ENCODE data around the gene LSM3. TPM values are rescaled to one million over a fixed set of nuclear protein-coding genes. Genes with fewer than 3 reads are reported as not detected.

The LSM3 gene
- total RNA-seq, 1 donor, result 5.1 TPM

DNA sequence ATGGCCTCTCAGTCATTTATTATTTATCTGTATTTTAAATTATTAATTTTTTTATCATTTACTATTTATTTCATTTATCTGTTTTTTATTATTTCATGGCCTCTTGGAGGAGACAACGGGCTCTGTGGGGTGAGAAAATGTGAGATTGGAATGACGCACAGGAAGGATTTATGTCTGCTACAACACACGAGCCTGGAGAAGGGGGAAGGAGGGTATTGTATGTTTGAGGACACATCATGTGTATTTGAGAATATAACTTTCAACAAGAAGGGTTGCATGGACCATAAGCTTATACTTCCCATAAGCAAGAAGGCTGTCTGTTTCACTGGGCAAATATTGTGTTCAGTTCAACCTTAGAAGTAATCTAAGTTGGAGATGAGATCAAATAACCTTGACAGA is 31.7 kb downstream of the LSM3 start:
- no peak overlapping the region for H2AFZ ChIP-seq (ENCODE audit: low read length)
- H3K4me2 ChIP-seq (ENCODE audit: insufficient read depth, low read length), result no peak overlapping the region
- H3K36me3 ChIP-seq (ENCODE audit: insufficient read depth, low read length), result no peaks in the 10 kb centered on the region
- no peaks in the 10 kb centered on the region for H3K79me2 ChIP-seq (ENCODE audit: insufficient read depth, low read length)
- DNase-seq (ENCODE audit: insufficient read length, low spot score, missing footprints), result no peak
- H4K20me1 ChIP-seq (ENCODE audit: insufficient read depth, low read length), result no peaks in the 10 kb centered on the region
- H3K4me1 ChIP-seq (ENCODE audit: insufficient read depth, low read length), result peaks cover 47% of the 10 kb centered on the region
- H3K4me3 ChIP-seq (ENCODE audit: insufficient read depth, low read length), result no peak overlapping the region
- TF ChIP-seq, protein P1, sequence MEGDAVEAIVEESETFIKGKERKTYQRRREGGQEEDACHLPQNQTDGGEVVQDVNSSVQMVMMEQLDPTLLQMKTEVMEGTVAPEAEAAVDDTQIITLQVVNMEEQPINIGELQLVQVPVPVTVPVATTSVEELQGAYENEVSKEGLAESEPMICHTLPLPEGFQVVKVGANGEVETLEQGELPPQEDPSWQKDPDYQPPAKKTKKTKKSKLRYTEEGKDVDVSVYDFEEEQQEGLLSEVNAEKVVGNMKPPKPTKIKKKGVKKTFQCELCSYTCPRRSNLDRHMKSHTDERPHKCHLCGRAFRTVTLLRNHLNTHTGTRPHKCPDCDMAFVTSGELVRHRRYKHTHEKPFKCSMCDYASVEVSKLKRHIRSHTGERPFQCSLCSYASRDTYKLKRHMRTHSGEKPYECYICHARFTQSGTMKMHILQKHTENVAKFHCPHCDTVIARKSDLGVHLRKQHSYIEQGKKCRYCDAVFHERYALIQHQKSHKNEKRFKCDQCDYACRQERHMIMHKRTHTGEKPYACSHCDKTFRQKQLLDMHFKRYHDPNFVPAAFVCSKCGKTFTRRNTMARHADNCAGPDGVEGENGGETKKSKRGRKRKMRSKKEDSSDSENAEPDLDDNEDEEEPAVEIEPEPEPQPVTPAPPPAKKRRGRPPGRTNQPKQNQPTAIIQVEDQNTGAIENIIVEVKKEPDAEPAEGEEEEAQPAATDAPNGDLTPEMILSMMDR (IDR thresholded peaks at IDR 0.05; ENCODE audit: extremely low read depth, low read depth, low read length), result no peak
- H3K9me3 ChIP-seq (ENCODE audit: low read depth, low read length), result no peaks in the 10 kb centered on the region
- H3K27me3 ChIP-seq (ENCODE audit: insufficient read depth, low read length), result no peaks in the 10 kb centered on the region
- peak overlapping the region; percentile 83 for H3K27ac ChIP-seq (ENCODE audit: low read depth, low read length)

DNA sequence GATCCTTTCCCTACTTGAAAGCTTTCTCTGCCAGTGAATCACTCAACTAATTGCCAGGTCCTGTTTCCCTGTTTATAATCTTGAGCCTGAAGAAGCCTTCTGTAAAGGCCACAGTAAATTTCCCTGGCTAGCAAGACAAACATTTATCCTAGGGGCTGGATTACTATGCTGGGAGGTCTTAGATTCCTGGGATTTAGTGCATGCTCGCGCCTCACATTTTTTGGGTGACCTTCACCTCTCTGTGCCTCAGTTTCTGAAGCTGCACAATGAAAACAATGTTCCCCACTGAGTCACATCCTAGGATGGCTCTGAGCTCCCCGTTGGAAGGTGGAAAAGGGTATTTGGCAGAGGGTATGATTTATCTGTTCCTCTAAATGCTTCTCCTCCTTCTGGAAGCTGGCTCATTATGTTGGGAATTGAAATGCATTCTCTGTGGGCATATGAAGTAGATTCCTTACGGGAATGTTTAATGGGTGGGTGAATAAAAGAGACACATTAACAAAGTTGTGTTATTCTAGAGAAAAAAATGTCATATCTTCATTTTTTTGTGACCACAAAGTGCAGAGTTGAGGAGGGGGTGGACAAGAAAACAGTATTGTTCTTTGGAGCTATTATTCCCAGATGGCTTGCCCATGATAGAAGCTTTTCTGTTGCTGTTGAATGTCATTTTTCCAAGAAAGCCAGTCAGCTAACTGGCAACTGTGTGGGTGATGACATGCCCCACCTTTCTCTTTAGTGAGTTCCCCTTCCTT is 32.4 kb downstream of the LSM3 start:
- peak overlapping the region; percentile 47 for H3K4me2 ChIP-seq (ENCODE audit: insufficient read depth, low read length)
- no peak overlapping the region for H3K4me3 ChIP-seq (ENCODE audit: insufficient read depth, low read length)
- no peaks in the 10 kb centered on the region for H4K20me1 ChIP-seq (ENCODE audit: insufficient read depth, low read length)
- H3K79me2 ChIP-seq (ENCODE audit: insufficient read depth, low read length), result no peaks in the 10 kb centered on the region
- DNase-seq (ENCODE audit: insufficient read length, low spot score, missing footprints), result peak; percentile 84
- H3K9me3 ChIP-seq (ENCODE audit: low read depth, low read length), result no peaks in the 10 kb centered on the region
- H3K36me3 ChIP-seq (ENCODE audit: insufficient read depth, low read length), result no peaks in the 10 kb centered on the region
- TF ChIP-seq, protein P1 (IDR thresholded peaks at IDR 0.05; ENCODE audit: extremely low read depth, low read depth, low read length), result no peak
- peak overlapping the region; percentile 83 for H3K27ac ChIP-seq (ENCODE audit: low read depth, low read length)
- H3K4me1 ChIP-seq (ENCODE audit: insufficient read depth, low read length), result peaks cover 47% of the 10 kb centered on the region
- no peaks in the 10 kb centered on the region for H3K27me3 ChIP-seq (ENCODE audit: insufficient read depth, low read length)
- no peak overlapping the region for H2AFZ ChIP-seq (ENCODE audit: low read length)

DNA sequence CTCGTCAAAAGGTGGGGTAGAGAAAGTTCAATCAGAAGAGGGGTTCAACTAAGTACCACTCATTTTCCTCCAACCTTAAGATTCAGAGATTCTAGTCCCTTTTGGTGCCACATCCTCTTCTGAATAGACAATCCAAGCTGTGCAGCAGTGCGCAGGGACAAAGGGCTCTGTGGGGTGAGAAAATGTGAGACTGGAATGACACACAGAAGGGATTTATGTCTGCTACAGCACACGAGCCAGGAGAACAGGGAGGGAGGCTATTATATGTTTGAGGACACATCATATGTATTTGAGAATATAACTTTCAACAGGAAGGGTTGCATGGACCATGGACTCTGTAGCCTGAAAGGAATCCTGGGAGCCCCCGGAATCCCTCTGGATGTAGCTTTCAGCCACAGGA is 33.0 kb downstream of the LSM3 start:
- TF ChIP-seq, protein P1 (IDR thresholded peaks at IDR 0.05; ENCODE audit: extremely low read depth, low read depth, low read length), result no peak
- H2AFZ ChIP-seq (ENCODE audit: low read length), result no peak overlapping the region
- no peaks in the 10 kb centered on the region for H4K20me1 ChIP-seq (ENCODE audit: insufficient read depth, low read length)
- no peaks in the 10 kb centered on the region for H3K36me3 ChIP-seq (ENCODE audit: insufficient read depth, low read length)
- H3K4me3 ChIP-seq (ENCODE audit: insufficient read depth, low read length), result no peak overlapping the region
- peaks cover 47% of the 10 kb centered on the region for H3K4me1 ChIP-seq (ENCODE audit: insufficient read depth, low read length)
- peak; percentile 72 for DNase-seq (ENCODE audit: insufficient read length, low spot score, missing footprints)
- H3K4me2 ChIP-seq (ENCODE audit: insufficient read depth, low read length), result peak overlapping the region; percentile 47
- H3K27ac ChIP-seq (ENCODE audit: low read depth, low read length), result peak overlapping the region; percentile 83
- no peaks in the 10 kb centered on the region for H3K79me2 ChIP-seq (ENCODE audit: insufficient read depth, low read length)
- no peaks in the 10 kb centered on the region for H3K27me3 ChIP-seq (ENCODE audit: insufficient read depth, low read length)
- H3K9me3 ChIP-seq (ENCODE audit: low read depth, low read length), result no peaks in the 10 kb centered on the region

DNA sequence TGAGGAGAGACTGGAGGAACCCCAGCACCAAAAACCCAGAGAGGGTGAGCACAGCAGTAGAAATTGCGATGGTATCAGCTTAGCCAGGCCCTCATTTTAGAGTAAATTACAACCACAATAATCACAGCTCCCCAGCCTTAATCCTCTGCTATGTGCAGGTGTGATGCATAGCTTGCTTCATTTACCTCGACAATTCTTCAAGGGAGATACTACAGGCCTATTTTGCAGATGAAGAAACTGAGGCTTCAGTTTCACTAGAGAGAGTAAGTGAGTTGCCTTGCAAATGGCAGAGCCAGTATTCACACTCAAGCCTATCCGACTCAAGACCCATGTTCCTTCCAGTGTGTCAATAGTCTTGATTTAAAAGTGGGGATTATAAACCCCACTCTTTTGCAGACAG is 33.4 kb downstream of the LSM3 start:
- Histone ChIP-seq H3K9me3 (ENCODE audit: low read depth, low read length) (no peaks in the 10 kb centered on the region), H3K36me3 (ENCODE audit: insufficient read depth, low read length) (no peaks in the 10 kb centered on the region), H2AFZ (ENCODE audit: low read length) (no peak overlapping the region), H3K27ac (ENCODE audit: low read depth, low read length) (peak overlapping the region; percentile 83), H4K20me1 (ENCODE audit: insufficient read depth, low read length) (no peaks in the 10 kb centered on the region), H3K27me3 (ENCODE audit: insufficient read depth, low read length) (no peaks in the 10 kb centered on the region), H3K79me2 (ENCODE audit: insufficient read depth, low read length) (no peaks in the 10 kb centered on the region), H3K4me1 (ENCODE audit: insufficient read depth, low read length) (peaks cover 45% of the 10 kb centered on the region), H3K4me2 (ENCODE audit: insufficient read depth, low read length) (no peak overlapping the region), H3K4me3 (ENCODE audit: insufficient read depth, low read length) (no peak overlapping the region)
- DNase-seq (ENCODE audit: insufficient read length, low spot score, missing footprints), result no peak
- TF ChIP-seq, protein P1 (IDR thresholded peaks at IDR 0.05; ENCODE audit: extremely low read depth, low read depth, low read length), result no peak

Data from osteoblast (primary cell).